DND-41 (cell line): Measurements from ENCODE around the gene ARID3A.
A peak's percentile ranks its signal among the peaks of the same experiment; 100 is the strongest.

Experiments used
- CTCF ChIP-seq: IDR thresholded peaks from 2 replicates; pipeline ENCODE4 v1.5.1; 2012; ENCODE audit warnings: borderline replicate concordance, low read length, moderate library complexity, mild to moderate bottlenecking; ENCODE audit not compliant: poor library complexity, severe bottlenecking; ENCODE audit errors: extremely low read depth
- EZH2 ChIP-seq: IDR thresholded peaks from 3 replicates; pipeline ENCODE4 v1.6.1; 2012; ENCODE audit warnings: borderline replicate concordance, low read depth, mild to moderate bottlenecking, moderate library complexity, low read length, inconsistent platforms; ENCODE audit not compliant: severe bottlenecking

GRCh38 chr19:1000095-1000494, 74.3 kb downstream of the ARID3A start, which contains the start of gene GRIN3B:
- TF ChIP-seq EZH2: no peak
- TF ChIP-seq CTCF: peak; percentile 37
